DLD1 (cell line): ENCODE measurements around the gene OAS3.
"Not testable (repeated sequence)": the region's sequence is repeated elsewhere in the genome, so short reads cannot be mapped to it uniquely, and the experiment has no call there.

Source experiments
- in situ Hi-C: cut with HindIII; loops from 2 replicates; pipeline ENCODE4 v1.10.0; 2017; ENCODE audit warnings: low sequenced_read_pairs

Gene OAS3

DNA sequence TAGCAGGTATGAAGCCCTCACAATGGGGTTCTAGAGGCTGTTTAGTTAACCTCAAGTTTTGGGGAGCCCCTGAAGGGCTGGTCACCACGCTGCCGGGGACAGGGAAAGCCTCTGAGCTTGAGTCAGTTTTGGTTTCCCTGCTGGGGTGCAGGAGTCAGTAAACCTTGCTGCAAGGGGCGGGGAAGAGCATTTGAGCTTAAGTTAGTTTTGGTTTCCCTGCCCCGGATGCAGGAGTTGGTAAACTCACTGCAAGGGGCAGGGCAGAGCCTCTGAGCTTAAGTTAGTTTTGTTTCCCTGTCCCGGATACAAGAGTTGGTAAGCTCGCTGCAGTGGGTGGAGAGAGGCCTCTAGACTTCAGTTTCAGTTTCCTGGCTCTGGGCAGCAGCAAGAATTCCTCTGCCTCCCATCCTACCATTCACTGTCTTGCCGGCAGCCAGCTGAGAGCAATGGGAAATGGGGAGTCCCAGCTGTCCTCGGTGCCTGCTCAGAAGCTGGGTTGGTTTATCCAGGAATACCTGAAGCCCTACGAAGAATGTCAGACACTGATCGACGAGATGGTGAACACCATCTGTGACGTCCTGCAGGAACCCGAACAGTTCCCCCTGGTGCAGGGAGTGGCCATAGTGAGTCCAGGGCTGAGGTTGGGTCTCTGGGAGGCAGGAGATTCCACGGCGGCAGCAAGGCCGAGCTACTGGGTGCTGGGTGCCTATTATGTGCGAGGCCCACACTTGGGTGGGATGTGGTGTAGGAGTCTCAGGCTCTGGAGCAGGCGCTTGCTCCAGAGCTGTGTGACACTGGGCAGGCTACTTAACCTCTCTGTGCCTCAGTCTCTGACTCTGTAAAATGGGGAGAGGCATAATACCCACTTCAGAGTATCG is 40.1 kb downstream of the OAS3 start, which contains the start of gene OAS2:
Gene OAS2 (plus strand): TSS at position 357 of the 878 bp plus-strand sequence. CDS start 90 bp downstream, at position 447.
- in situ Hi-C loops = no loop called here

DNA sequence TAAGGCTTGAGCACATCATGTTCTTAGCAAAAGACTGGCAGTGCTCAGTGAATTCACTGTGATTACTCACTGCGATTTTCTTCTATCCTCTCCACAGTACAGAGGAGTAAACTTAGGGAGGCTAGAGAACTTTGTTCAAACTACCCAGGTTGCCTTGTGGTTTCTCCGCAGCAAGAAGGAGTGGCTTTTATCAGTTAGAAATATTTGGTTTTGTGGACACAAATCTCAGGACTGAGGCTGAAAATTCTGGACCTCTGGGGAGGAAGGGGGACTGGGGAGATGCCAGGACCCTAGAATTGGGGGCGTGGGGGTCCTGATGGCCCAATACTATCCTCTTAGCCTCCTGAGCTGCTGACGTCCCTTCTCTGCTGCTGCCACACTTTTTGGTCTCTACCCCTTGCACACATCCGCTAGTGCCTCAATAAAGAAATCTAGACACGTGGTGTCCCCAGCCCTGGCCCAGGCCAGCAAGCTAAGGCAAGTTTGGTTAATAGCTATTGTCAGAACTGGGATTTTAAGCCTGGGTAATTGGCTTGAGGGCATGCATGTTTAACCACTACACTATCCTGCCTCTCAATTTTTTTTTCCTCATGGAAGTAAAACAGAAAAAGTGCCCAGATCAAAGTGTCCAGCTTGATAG is 40.9 kb downstream of the OAS3 start:
- in situ Hi-C loops = no loop called here

DNA sequence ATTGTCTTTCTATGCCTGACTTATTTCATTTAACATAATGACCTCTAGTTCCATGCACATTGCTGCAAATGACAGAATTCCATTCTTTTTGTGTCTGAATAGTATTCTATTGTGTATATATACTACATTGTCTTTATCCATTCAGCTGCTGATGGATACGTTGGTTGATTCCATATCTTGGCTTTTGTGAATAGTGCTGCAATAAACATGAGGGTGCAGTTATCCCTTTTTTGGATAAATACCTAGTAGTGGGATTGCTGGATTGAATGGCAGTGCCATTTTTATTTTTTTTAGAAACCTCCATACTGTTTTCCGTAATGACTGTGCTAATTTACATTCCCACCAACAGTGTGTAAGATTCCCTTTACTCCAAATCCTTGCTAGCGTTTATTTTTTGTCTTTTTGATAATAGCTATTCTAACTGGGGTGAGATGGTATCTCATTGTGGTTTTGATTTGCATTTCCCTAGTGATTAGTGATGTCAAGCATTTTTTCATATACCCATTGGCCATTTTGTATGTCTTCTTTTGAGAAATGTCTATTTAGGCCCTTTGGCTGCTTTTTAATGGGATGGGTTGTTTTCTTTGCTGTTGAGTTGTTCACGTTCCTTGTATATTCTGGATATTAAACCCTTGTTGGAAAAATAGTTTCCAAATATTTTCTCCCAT is 42.4 kb downstream of the OAS3 start:
- in situ Hi-C loops = no loop called here

DNA sequence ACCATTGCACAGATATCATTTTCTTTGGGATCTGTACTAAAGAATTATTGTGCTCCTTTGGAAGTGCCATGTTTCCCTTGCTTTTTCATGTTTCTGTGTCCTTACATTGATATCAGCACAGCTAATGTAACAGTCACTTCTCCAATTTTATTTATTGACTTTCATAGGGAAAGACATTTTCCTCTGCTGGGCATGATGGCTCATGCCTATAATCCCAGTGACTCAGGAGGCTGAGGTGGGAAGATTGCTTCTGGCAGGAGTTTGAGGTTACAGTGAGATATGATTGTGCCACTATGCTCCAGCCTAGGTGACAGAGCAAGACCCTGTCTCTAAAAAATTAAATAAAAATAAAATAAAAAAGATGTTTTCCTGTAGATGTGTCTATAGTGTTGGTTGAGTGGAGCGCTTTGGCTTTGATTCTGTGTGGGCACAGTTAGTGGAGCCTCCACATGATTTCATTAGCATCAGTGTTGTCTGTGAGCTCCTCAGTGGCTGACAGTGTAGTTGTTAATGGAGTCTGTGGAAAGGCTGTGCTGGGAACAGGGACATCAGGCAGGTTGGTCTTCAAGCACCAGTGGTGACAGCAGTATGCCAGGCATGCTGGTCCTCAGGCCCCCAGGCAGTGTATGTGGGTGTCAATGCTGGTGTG is 47.5 kb downstream of the OAS3 start:
- in situ Hi-C loops = no loop called here

DNA sequence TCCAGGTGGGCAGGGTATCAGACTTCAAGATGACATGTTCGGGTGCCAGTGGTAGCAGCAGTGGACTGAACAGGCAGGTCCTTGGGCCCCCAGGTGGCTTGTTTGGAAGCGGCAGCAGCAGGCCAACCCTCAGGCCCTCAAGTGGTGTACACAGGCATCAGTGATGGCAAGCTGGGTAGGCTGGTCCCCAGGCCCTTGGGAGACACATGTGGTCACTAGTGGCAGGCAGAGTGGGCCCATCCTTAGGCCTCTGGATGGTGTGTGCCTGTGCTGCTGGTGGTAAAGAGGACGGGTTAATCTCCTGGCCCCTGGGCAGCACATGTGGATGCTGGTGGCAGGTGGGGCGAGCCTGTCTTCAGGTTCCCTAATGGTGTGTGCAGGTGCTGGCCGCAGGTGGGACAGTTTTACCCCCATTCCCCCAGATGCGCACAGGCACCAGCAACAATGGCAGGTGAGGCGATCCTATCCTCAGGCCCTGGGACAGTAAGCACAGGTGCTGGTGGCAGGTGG is 48.1 kb downstream of the OAS3 start:
- in situ Hi-C loops = no loop called here

DNA sequence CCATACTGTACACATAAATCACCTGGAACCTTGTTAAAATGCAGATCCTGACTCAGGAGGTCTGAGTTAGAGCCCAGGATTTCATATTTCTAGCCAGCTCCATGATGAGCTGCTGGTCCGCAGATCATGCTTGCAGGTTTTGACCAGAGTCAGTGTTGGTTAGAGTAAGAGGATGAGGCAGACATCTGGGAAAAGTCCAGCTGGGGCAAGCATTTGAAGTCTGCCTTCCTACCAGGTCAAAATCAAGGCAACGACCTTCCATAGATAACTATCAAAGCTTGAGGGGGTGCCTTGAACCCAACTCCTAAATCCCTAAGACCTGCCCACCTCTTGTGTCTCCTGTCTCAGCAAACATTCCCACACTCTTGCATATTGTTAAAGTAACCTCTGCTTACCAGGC is 49.3 kb downstream of the OAS3 start:
- in situ Hi-C loops = no loop called here

DNA sequence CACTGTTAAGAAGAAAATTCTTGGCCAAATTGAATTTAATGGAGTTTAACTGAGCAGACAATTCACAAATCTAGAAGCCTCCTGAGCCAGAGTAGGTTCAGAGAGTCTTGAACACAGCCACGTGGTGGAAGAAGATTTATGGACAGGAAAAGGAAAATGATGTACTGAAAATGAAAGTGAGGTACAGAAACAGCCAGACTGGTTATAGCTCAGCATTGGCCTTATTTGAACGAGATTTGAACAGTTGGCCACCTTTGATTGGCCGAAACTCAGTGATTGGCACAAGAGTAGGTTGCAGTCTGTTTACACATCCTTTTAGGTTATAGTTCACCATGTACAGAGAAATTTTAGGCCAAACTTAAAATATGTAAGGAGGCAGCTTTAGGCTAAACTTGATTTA is 50.0 kb downstream of the OAS3 start:
- in situ Hi-C loops = no loop called here

DNA sequence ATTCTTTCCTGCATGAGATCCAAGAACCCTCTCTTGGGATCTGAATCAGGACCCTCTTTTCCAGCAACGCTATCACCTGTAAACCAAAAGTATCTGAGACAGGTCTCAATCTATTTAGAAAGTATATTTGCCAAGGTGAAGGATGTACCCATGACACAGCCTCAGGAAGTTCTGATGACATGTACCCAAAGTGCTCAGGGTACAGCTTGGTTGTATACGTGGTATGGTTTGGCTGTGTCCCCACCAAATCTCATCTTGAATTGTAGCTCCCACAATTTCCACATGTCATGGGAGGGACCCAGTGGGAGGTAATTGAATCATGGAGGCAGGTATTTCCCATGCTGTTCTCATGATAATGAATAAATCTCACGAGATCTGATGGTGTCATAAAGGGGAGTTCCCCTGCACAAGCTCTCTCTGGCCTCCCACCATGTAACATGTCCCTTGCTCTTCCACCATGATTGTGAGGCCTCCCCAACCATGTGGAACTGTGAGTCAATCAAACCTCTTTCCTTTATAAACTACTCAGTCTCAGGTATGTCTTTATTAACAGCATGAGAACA is 50.6 kb downstream of the OAS3 start:
- in situ Hi-C loops = not testable (repeated sequence)

DNA sequence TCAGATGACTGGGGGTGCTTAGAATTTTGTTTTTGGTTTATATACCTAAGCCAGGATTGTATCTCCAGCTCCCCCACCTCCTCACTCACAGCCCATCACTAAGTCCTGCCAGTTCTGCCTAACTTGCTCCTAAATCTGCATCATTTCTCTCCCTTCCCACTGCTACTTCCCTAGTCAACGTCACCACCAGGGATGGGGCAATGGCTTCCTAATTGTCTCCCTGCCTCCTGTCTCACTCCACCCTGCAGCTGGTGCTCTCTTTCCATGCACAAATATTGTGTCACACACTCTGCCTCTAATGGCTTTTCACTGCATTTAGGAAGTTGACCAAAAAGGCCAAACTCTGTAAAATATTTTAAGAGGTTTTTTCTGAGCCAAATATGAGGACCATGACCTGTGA is 51.5 kb downstream of the OAS3 start:
- in situ Hi-C loops = no loop called here

DNA sequence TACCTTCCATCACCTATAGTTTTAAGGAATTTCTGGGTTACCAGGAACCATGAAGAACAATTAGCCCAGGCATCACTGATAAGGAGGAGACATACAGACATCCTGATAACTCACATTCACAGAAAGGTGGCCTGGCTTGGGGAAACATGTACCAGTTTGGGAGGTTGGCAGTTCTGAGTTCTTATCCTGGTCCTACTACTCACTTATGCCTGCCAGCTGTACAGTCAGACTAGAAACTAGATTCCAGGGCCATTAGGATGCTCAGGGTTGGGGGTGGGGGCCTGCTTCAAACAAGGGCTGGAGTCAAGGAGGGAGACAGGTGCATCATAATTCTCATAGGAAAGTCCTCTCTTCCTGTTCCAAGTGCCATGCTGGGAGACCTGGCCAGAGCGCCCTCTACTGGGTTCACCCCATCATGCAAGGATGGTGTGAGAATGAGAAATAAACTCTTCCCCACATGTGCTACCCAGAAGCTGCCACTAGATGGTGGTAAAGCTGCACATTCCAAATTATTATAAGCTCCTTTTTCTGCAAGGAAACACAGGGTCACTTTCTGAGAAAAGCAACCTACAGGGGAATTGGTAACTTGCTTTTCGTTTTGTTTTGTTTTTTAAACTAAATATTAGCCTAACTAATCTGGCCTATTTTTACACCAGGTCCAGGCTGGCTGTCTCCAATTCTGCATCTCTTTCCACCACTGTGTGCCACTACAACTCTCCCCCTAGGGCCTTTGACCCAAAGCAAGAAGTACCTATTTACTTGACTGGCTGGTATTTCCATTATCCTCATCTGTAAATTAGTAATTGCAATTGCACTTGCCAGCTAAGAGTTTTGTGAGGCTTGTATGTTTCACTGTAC is 54.5 kb downstream of the OAS3 start:
- in situ Hi-C loops = no loop called here

DNA sequence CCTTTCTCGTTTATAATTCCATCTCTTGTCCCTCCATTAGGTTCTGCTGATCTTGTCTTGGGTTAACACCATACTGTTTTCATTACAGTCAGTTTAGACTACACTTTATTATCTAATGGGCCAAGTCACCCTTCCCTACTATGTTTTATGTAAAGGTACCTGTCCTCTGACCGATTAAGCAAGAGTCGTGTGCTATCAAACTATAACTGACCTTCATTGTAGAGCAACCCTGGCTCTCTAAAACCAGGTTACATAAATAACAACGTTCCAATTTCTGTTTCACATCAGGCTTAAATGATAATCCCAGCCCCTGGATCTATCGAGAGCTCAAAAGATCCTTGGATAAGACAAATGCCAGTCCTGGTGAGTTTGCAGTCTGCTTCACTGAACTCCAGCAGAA is 56.7 kb downstream of the OAS3 start:
- in situ Hi-C loops = no loop called here

DNA sequence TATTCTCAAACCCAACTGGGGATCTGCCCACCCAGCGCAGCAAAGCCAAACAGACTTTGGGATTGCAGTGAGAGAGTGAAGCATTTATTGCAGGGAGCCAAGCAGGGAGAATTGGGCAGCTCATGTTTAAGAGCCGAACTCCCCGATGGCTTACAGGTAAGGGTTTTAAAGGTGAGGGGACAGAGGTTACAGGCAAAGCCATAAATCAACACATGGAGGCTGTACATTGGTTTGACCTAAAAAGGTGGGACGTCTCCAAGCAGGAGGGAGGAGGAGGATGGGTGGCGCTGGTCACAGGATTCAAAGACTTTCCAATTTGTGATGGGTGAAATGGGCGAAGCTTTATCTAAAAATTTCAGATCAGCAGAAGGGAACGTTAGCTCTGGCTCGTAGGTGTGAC is 58.2 kb downstream of the OAS3 start:
- in situ Hi-C loops = no loop called here

DNA sequence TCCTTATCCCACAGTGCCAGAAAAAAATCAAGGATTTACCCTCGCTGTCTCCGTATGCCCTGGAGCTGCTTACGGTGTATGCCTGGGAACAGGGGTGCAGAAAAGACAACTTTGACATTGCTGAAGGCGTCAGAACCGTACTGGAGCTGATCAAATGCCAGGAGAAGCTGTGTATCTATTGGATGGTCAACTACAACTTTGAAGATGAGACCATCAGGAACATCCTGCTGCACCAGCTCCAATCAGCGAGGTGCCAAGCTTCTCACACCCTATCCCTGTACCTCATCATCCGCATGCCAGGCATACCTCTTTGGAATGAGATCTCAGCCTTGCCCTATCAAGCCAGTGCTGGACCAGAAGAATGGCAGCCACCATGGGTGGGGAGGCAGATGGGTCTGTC is 59.2 kb downstream of the OAS3 start:
- in situ Hi-C loops = no loop called here

DNA sequence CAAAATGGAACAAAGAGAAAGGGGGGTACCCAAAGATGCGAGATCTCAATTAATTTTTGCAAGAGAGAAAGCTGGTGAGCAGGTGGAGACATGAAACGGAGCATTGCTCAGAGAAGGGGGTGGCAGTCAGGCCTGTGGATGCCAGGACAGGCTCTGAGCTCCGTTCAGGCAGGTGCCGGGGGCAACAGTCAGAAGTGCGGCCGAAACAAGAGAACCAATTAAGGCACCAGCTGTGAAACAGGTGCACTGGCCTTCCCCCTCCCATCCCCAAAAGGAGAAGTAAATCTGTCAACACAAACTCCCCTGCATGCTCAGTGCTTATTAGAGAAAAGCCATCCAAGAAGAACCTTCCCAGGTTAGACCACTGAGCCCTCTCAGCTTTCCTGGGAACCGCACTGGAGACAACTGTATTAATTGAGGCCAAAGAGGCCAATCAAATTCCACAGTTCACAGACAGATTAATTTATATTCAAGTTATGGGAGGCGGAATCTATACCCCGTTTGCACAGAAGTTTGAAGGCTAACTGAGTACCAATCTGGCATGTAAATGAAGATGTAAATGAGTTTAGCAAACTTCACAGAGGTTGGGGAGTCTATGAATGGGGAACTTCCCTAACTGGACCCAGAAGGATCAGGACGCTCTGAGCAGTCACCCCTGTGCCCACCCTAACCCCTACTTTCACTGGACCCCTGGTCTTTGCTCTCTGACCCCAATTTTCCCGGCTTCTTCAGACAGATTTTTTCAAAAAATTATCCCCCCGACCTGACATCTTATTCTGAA is 60.9 kb downstream of the OAS3 start:
- in situ Hi-C loops = no loop called here

DNA sequence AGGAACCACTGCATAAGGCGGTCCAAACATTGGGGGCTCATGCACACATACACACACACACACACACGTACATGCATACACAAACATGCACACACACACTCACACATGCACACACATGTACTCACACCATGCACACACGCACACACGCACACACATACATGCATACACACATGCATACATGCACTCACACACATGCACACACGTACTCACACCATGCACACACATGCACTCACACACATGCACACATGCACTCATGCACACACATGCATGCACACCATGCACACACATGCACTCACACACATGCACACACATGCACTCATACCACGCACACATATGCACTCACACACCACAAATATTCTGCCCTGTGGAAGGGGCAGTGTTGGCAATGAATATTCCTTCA is 62.2 kb downstream of the OAS3 start:
- in situ Hi-C loops = no loop called here

DNA sequence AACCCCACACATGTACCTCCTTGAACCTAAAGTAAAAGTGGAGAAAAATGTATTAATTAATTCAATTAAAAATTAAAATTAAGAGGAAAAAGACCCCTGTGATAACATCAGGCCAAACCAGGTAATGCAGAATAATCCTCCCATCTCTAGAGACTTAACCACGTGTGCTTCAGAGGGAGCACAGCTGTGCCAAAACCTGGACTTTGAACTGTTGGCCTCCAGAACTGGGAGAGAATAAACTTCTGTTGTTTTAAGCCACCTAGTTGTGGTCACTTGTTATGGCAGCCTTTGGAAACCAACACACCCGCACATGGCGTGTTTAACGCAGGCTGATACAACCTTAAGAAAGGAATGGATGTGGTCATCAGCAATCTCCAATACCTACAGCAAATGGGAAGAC is 63.9 kb downstream of the OAS3 start:
- in situ Hi-C loops = no loop called here

DNA sequence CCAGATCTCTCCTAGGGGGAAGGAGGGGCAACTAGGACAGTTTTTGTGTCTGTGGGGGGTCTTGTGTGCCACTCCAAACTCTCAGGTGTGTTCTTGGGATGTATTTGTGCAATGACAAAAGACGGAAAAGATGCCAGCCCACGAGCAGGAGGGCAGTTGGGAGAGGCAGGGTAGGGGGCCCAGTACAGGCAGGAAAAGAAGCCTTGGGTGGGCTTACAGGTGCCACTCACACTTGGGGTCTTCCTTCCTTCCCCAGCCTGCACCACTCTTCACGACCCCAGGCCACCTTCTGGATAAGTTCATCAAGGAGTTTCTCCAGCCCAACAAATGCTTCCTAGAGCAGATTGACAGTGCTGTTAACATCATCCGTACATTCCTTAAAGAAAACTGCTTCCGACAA is 64.4 kb downstream of the OAS3 start:
- in situ Hi-C loops = no loop called here

DNA sequence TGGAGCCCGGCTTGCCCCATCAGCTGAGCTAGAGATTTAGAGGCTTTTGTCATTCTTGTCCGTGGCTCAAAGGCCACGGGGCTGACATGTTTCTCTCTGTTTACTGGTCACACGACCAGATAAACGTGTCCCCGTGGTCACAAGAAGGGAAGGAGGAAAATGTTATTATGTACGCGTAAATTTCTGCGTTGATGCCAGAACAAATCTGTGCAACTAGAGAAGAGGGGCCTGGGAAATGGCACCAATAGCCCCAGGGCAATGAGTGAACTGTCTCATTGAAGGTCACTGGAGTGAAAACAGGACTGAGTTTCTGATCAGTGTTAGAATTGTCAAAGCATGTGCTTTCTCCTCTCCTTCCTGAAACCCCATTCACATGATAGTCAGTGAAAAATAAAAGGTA is 65.4 kb downstream of the OAS3 start:
- in situ Hi-C loops = no loop called here

DNA sequence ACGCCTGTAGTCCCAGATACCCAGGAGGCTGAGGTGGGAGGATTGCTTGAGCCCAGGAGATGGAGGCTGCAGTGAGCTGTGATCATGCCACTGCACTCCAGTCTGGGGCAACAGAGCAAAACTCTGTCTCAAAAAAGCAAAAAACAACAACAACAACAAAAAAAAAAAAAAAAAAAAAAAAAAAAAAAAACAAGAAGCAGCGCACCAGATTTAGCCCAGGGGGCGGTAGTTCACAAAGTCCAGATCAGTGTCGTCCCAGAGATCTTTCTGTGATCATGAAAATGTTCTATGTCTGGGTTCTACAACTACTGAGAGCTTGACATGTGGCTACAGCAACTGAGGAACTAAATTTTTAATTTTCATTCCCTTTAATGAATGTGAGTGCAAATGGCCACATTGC is 67.5 kb downstream of the OAS3 start:
- in situ Hi-C loops = no loop called here
